Stimulated activated CD8-positive, alpha-beta memory T cell treated with anti-CD3 and anti-CD28 coated beads, Interleukin-12 subunit alpha, Interleukin-12 subunit beta, amount 100 ng/mL, for 1 hour (primary cell): ENCODE results near the gene RALGAPA2.
A peak's percentile ranks its signal among the peaks of the same experiment; 100 is the strongest.

Experiments used
- DNase-seq: peaks from one replicate; pipeline ENCODE4 v3.0.0-alpha.2; 2020; ENCODE audit warnings: low read depth

RALGAPA2 gene

DNA sequence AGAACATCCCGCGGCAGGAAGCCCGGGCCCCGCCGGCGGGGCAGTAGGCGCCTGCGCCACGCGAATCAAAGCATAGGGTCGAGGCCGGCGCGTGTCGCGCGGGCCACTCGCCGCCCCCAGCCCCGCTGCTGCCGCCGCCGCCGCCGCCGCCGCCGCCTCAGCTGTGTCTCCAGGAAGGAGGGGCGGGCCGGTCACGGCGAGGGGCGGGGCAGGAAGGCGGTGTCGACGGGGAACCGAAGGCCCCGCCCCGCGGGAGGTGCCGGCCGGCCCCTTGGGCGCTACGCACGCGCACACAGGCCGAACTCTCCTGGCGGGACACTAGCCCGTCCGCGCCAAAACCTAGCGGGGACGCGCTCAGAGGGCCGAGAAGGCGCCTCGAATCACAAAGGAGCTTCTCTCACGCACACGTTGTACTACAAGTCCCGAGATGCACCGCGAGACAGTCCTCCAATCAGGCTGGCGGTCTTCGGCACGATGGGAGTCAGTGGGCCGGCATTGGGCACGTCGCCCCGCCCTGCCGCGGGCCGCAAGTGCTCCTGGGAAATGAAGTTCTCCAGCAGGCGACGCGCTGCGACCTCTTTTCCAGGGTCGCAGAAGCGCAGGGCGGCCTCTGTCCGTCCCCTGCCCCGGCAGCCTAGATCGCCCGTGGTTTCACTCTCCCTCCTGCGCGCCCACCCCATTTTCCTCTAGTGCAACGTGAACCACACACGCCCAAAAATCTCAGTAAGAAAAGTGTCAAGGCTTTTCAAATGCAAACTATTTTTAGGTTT, at the start of gene RALGAPA2:
RALGAPA2 (minus strand) TSS at position 171 of the 770 bp plus-strand sequence; CDS start at position 7, 164 bp downstream.
- peak; percentile 87 for DNase-seq

DNA sequence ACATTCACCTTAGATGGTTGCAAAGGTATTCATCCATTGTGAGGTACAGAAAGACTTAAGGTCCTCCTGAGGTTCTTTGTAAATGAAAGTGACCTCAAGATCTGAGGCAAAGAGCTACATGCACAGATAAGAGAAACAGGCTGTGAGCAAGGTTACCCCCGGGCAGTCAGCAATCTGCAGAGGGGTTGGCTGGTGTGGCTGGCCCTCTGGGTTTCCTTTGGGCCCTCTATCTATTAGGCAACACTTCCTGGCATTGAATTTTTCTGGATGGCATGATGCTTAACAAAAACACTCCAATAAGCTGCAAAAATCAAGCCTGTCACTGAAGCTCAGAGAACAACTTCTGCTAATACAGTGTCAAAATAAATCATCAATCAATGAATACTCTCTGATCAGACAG, 48.9 kb upstream of the RALGAPA2 start:
- DNase-seq, result no peak

DNA sequence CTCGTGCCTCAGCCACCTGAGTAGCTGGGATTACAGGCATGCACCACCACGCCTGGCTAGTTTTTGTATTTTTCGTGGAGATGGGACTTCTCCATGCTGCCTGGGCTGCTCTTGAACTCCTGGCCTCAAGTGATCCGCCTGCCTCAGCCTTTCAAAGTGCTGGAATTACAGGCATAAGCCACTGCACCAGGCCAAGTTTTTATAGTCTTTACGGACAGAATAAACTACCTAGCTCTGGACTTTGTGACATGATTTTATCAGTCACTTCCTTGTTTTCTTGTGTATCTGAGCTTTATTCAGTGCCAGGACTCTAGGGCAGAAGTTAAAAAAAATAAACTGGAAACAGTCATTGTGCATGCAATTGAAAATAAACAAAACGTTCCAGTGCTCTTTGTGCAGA, 46.7 kb upstream of the RALGAPA2 start:
- no peak for DNase-seq

DNA sequence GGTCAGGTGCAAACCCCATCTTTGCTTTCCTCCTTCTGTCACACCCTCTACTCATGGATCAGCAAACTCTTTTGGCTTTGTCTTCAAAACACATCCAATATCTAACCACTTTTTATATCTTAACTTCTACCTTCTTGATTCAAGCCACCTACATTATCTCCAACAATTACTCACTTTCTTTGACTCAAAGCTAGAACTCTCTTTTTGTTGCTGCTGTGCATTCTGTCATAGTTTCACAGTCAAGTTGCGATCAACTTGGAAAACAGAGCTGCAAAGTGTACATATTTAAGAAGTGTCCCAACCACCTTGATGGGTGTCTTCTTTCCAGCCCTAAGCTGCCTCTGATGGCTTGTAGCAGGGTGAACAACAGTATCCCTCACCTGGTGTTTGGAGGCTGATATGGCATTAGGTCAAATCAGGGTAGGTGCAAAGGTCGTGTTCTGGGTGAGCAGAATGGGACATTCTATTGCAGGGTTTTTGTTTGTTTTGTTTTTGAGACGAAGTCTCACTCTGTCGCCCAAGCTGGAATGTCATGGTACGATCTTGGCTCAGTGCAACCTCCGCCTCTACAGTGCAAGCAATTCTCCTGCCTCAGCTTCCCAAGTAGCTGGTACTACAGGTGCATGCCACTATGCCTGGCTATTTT, 43.4 kb upstream of the RALGAPA2 start:
- no peak for DNase-seq

DNA sequence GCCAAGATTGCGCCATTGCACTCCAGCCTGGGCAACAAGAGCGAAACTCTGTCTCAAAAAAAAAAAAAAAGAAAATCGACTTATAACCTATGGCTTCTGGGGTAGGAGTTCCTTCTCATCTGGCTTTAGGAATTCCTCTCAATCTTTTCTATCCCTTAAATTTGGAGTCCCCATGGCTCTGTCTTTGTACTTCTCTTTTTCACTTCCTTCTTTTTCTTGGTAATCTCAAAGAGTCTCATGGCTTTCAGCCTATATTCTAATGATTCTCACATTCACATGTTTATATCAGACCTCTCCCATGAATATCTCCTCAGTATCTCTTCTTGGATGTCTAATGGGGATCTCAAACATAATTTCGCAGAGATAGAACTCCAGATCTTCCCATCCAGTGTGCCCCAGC, 42.8 kb upstream of the RALGAPA2 start:
- DNase-seq, result no peak

DNA sequence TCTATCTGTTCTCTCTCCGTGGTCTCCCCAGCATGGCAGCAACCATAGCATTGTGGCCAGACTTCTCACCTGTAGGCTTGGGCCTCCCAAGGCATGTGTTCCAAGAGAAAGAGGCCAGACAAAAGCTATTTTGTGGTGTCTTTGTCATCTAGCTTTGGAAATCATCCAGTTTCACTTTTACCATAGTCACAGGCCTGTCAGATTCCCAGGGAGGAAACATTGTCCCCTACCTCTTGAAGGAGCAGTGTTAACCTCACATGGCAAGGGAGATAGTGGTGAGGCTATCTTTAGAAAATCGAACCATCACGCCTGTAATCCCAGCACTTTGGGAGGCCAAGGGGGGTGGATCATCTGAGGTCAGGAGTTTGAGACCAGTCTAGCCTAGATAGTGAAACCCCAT, 42.3 kb upstream of the RALGAPA2 start:
- DNase-seq, result no peak

DNA sequence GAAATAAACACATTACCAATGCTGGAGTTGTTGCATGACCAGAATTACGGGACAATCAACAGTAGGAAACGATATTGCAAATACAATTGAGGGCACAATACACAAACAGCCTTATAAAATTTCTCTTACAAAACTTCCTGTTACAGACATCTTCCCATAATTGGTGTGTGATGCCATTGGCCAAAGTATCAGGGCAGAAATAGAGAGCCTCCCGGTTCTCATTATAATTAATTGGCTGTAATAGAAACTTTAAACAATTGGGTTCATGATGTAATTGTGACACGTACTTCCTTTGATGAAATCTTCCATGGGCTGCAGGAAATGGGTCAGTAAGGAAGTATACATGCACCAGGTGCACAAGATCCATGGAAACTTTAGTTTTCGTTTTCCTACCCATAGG, 40.3 kb upstream of the RALGAPA2 start:
- no peak for DNase-seq

DNA sequence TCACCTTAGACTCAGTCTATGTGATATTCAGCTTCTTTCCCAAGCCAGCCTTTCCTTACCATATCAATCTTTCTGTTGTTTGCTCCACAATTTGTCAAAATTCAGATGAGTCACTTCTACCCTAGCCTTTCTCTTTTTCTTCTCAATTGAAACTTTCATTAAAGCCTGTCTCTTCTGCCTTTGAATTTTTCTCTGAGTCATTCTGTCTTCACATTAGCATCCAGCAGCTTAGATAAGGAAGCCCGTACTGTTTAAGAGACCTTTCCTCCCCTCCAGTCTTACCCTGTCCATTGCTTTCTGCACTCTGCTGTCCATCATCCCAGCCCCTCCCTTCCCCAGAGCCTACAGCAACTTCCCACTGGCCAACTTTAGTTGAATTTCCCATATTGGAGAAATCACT, 34.9 kb upstream of the RALGAPA2 start:
- DNase-seq, result no peak

DNA sequence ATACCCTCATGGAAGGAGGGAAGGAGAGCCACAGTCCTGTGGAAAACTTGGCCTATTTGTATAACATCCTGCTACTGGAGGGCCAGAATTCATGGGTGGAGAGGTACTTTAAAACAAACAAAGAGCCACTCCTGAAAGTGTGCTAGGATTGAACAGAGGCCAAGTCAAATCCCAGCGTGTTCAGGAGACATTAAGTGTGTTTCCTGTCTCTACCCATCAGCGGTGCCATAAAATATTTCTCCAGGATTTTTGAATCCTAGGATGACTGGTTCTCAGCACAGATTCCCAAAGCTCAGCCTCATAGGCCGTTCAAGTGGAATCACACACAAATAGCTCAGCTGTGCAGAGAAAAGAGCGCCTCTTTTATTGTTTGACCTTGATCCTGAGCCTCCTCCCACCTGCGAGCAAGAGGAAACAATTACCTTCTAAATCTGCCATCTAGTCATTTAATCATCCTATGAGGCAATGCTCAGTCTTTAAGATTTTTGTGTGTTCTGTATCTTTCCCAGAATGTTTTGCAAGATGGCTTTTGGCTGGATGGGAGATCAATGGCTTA, 31.8 kb upstream of the RALGAPA2 start:
- no peak for DNase-seq

DNA sequence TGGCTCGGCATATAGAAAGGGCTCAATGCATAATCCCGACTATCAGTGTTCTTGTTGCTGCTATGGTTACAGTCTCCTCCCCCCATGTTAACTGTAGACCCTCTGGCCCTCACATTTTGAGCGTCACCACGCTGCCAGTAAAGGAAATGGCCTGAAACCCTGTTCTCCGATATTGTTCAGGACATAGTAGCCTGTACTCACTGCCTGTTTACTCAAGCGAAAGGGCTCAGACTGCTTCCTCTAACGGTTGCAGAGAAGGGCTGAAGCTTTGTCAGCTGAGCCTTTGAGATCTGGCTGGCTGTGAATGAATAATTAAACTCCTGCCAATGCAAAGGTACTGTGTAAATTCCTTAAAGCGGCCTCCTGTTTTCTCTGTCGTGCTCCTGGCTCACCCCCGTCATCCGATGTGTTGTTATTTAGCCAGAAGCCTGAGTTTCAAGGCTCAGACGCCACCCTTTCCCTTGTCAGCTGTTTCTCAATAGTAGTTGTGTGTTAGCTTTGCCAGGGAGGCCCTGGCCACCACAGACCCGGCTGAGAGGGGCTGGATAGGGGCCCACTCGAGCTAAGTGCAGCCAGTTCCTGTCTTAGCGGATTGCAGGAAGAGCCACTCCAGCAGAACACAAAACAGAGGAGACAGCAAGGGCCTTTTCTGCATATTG, 31.2 kb upstream of the RALGAPA2 start:
- no peak for DNase-seq

DNA sequence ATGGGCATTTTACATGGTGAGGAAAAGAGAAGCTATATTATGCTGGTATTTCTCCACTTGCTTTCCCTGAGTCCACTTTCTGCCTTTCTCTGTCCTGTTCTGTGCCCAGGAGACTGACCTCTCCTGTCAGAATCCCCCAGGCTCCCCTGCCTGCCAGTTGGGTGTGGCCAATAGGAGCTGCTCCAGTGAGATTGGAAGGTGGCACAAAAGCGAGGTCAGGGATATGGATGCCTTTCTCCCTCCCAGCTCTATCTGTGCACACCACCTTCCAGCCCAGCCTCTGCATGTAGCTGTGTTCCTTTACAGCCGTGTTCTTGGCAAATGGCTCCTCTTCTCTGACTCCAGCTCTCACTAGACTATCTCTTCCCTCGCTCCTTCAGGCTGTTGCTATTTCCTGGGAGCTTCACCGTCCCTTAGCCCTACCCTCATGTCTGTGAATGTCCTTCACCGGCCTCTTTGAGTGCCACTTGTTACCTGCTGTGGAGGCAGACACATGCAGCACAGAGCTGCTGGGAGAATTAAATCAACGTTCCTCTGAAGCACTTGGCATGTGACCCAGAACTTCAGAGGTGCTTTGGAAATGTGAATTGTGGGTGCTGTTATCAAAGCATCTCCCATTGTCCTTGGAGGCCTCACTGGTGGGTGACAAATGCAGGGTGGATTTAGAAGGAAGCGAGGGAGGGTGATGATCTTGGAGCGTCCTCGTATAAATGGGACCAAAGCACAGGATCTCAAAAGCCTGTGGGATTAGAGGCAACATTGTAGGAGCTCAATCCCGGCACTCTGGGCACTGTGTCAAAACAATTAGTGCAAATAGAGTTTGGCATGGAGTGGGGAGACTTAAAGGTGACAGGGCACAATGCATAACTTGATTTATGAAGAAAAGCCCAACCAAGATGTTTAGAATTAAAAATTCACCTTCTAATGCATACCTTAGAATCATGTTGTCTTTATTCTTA, 28.9 kb upstream of the RALGAPA2 start:
- DNase-seq, result no peak

DNA sequence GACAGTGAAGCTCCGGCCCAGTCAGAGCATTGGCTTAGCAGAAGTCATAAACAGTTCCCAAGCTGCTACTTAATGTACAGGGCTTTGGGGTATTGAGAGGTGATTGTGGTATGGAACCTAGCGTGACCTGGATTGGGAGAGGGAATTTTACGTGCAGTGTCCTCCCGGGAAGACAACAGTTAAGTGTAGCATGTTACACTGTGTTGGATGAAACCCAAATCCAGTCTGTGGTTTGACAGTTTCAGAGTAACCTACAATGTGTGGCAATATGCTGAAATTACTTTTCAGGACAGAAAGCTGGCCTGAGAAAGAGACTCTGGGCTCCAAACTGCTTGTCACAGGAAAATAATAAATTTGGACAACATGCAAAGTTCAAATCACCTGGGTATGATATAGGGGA, 28.1 kb upstream of the RALGAPA2 start:
- no peak for DNase-seq

DNA sequence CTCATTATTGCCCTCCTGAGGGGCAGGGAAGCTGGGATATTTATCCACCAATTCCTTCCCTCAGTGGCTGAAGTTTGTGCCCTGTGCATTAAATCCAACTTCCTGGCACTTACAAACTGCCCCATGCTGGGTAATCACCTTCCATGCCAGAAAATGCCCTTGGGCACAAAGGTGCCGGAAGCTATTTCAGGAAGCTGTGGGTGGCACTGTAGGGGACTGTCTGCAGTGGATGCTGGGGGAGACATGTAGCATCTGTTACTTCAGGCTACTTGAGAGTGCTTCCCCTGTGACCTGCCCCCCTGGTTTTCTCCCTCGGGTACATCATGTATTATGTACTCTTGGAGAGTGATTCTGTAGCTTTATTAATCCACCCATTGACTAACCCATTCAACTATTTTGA, 24.7 kb upstream of the RALGAPA2 start:
- DNase-seq, result no peak

DNA sequence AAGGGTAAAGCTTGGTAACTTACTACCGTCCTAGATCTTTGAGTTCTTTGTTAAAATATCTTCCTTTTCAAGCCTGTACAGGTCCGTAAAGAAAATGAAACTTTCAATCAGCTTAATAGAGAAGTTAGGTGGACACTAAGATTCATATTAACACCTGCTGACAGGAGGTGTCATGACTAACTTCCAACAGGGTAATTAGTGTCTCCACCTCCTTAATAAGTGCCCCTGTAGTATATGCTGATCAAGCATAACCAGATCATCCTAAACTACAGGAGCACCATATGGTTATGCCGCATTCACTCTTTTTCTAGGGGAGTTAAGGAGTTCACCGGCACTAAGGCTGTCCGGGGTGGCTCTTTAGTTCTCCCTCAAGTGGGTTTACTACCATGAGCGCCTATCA, 23.9 kb upstream of the RALGAPA2 start:
- no peak for DNase-seq

DNA sequence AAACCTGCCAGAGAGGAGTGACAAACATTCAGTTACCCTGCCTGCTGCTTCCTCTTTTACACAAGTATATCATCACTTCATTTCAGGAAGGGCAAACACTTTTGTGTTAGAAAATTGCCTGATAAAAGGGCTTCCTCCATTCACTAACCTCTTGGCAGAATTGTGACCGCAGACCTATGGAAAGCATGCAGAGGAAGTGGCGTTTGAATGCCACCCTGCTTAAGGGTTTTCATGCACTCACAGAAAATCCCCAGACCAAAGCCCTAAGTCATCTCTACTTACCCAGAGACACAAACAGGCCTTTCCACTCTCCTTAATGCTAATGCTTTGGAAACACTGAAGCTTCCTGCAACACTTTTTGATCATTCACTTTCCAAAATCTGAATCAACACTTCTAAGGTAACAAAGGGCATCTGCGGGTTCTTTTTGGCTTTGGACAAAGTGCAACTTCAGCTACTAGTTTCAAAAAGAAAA, 22.1 kb upstream of the RALGAPA2 start:
- no peak for DNase-seq

DNA sequence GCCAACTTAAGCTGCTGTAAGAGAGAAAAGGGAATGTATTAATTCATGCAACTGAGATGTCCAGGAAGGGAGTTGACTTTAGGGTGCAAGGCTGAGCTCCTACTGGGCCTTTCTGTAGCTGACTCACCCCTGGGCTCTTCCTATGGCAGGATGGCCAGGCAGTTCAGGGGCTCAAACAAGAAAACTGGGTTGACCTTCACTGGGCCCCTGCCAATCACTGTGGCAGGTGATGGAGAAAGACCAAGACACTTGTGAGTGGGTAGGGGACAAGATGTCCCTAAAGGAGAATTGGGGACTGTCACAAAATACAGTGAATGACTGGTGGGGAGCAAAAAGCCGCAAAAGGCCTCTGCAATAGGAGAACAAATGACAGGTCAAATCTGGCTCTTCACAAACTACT, 21.5 kb upstream of the RALGAPA2 start:
- DNase-seq, result no peak

DNA sequence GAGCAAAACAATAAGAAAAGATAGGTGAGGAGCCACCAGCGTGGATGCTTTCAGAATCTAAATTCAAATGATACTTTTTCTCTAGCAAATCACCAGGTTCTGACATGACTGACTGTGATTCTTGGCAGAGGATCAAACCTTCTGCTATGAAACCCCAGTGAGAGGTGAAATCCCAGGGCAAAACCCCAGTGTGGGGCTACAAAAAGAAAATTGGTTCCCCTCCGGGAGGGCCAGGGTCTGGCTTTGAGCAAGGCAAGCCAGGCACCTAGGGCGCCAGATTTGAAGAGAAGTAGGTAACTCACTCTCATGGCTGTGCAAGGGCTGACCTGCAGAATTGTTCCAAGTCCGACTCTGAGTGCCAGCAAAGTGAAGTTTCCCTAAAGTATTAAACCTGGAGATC, 20.2 kb upstream of the RALGAPA2 start:
- DNase-seq, result no peak

DNA sequence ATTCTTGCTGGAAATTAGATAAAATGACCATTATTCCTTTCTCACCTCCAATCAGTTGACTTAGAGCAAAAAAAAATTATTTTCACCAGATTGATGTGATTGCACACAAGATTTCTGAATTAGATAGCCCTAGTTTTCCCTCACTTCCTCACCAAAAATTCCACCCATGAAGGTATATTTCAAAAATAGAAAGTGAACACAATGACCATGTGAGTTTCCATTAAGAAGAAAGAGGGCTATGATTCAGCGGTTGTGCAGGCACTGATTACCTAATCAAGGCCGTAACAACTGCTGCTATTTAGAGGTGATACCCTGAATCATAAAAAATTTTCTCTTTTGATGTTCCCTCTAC, 19.5 kb upstream of the RALGAPA2 start:
- DNase-seq, result no peak

DNA sequence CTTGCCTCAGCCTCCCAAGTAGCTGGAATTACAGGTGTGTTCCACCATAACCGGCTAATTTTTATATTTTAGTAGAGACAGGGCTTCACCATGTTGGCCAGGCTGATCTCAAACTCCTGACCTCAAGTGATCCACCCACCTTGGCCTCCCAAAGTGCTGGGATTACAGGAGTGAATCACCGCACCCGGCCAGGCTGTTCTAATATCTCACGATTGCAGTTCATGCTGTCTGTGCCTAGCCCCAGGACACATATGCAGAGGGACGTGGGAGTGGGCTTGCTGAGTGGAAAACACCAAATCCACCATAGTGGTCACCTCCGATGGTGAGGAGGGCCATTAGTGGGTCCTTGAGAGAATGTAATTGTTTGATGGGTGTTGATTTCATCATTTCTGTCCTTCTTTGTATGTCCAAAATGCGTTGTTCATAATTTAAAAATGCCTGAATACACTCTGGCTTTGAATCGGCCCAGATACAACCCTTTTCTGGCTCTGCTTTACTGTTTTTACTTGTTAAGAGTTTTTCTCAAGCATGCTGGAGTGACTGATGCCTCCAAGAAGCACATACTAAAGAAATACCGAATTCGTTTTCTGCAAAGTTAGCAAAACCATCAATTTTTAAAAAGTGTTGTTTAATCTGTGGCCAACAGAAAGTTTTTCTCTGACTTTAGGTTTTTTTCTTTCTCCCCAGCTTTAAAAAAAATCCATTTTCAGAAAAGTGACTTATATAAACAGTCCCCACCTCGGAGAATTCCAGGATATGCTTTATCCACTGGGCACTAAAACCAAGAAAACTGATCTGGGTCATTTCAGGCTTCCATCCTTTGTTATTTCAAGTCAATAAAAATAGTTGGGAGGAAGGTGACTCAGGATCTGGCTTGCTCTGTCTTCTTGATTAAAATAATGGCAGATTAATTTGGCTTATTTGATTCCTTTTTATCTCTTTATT, 18.8 kb upstream of the RALGAPA2 start:
- no peak for DNase-seq

DNA sequence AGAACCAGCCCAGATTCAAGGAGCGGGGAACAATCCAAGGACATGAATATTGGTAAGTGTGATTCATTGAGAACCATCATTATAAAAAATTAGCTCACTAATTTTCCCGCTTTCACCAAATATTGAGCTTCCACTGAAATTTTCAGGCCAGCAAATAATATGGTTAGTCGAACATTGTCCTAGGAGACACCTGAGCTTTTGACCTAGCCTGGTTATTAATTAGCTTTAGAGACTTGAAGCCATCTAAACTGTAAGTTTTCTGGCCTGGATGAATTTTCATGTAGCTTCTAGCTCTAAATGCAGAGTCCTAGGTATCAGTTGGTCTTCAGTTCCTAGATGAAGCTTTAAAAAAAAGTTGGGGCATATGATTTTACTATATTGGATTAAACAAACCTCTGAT, 17.1 kb upstream of the RALGAPA2 start:
- no peak for DNase-seq

DNA sequence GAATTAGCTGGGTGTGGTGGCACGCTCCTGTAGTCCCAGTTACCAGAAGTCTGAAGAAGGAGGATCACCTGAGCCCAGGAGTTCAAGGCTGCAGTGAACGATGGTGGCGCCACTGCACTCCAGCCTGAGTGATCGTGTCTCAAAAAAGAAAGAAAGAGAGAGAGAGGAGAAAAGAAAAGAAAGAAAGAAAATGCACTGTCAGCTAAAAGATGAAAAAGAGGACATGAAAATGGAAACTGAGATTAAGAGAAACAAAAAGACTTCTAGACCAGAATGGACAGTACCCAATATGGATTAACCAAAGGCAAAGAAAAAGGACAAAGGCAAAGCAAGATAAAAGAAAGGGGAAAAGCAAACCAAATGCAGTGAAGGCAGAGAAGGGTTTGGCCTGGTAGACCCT, 9.0 kb upstream of the RALGAPA2 start:
- DNase-seq, result no peak
